Peyer's patch (tissue), 4 donors: ENCODE results near the gene STIP1.

Source experiments
- CTCF ChIP-seq, 6 experiments: fragments of 450-650 bp in 4 of 6; fragments of 200-600 bp in 2 of 6; sonication (generic) in 1 of 6; IDR thresholded peaks; one replicate each; pipeline ENCODE4 v1.5.1; 2017 to 2019; ENCODE audit warnings: antibody characterized with exemption in 6 of 6, mild to moderate bottlenecking in 3 of 6, moderate library complexity in 1 of 6
- POLR2A ChIP-seq, 2 donors: fragments of 450-650 bp; IDR thresholded peaks; one replicate each; pipeline ENCODE4 v1.5.1; 2017; ENCODE audit warnings: antibody characterized with exemption in 2 of 2, mild to moderate bottlenecking in 2 of 2, moderate library complexity in 2 of 2

DNA sequence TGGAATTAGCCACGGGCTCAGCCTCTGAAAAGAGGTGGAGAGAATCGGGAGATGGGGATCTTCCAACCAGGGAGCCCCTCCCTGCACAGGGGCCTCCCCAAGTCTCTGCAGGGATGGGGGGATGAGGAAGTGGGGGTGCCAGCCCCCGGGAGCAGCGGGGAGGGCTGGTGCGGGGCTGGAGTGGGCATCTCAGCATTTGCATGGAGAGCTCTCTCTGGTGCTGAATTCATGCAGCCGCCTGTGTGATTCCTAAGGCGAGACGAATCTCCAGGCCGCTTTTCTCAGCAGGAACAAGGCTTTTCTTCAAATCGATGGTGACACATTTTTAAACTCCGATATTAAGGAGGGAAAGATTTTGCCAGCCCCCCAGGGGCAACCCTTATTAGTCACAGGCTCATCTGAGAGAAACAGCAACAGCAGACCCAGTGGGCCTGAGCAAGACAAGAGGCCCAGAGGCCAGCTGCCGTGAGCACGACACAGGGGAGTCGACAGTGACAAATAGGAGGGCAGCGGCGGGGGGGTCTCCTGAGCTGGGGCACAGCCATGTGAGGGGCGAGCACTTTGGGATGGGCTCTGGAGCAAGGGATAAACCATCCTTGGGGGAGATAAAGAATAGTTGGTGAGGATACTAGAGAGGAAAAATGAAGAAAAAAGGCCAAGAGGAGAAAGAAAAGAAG is 49.1 kb upstream of the STIP1 start:
- no peak for TF ChIP-seq POLR2A (IDR thresholded peaks at IDR 0.05)
- TF ChIP-seq CTCF (IDR thresholded peaks at IDR 0.05): no peak
